ENCODE measurements around the gene CRNKL1.

The CRNKL1 gene

DNA sequence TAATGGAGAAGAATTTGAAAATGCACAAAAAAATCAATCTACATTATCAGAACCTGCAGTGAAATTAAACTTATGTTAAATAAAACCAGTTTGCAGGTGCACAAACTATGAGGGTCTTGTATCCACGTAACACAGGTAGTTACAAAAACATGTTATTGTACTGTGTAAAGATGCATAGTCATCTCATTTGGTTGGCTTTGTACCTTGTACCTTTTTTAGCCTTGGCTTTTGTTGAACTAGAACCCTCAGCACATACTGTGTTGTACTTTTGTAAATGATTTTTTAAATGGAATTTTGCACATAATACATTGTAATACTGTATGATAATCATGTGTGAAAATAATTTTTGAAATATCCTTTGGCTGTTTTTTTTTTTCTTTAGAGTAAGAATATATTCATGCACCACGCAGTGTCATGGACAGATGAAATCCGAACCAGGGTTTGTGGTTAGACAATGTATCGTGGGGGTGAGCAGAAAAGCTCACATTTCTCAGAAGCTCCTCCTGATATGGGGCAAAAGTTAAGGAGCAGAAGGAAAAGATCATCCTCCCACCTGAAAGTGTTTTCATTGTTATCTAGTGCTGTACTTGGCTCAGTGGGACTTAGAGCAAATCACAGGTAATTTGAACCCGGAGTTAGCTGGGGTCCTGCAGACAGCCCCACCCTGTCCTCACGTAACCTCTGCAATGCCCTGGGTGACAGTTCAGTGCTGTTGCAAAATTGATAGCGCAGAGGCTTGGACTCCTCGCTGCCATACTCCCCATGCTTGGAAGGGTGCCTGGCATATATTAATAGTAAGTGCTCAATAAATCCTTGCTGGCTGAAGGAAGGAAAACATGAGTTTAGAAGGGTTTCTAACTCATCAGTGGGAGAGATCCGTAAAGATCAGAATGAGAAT, 49.9 kb downstream of the CRNKL1 start:
- H3K4me3 ChIP-seq (ENCODE audit: low read depth, low read length), result no peak overlapping the region
- TF ChIP-seq, protein P1, sequence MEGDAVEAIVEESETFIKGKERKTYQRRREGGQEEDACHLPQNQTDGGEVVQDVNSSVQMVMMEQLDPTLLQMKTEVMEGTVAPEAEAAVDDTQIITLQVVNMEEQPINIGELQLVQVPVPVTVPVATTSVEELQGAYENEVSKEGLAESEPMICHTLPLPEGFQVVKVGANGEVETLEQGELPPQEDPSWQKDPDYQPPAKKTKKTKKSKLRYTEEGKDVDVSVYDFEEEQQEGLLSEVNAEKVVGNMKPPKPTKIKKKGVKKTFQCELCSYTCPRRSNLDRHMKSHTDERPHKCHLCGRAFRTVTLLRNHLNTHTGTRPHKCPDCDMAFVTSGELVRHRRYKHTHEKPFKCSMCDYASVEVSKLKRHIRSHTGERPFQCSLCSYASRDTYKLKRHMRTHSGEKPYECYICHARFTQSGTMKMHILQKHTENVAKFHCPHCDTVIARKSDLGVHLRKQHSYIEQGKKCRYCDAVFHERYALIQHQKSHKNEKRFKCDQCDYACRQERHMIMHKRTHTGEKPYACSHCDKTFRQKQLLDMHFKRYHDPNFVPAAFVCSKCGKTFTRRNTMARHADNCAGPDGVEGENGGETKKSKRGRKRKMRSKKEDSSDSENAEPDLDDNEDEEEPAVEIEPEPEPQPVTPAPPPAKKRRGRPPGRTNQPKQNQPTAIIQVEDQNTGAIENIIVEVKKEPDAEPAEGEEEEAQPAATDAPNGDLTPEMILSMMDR (IDR thresholded peaks at IDR 0.05; ENCODE audit: borderline replicate concordance, insufficient read depth, low read depth, low read length), result no peak

DNA sequence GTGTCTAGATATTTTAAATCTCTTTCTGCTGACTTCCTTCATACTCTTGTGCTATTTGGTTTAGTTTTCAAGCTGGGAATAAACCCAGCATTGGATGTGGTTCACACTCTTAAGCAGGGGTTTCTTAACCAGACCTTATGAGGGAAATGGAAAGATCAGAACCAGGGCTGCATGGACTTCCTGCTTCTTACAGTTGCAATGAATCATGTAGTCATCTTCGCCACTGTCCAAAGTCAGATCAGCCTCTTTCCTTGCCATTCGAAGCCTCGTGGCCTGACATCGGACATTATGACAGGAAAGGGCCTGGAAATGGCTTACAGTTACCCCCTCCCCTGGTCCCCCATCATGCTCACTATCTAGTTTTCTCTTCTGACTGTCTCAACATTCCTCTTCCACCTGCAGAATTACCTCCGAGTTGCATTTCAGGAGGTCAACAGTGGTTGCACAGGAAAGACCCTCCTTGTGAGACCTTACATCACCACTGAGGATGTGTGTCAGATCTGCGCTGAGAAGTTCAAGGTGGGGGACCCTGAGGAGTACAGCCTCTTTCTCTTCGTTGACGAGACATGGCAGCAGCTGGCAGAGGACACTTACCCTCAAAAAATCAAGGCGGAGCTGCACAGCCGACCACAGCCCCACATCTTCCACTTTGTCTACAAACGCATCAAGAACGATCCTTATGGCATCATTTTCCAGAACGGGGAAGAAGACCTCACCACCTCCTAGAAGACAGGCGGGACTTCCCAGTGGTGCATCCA, 51.9 kb downstream of the CRNKL1 start:
- TF ChIP-seq, protein P1 (IDR thresholded peaks at IDR 0.05; ENCODE audit: borderline replicate concordance, insufficient read depth, low read depth, low read length), result no peak

DNA sequence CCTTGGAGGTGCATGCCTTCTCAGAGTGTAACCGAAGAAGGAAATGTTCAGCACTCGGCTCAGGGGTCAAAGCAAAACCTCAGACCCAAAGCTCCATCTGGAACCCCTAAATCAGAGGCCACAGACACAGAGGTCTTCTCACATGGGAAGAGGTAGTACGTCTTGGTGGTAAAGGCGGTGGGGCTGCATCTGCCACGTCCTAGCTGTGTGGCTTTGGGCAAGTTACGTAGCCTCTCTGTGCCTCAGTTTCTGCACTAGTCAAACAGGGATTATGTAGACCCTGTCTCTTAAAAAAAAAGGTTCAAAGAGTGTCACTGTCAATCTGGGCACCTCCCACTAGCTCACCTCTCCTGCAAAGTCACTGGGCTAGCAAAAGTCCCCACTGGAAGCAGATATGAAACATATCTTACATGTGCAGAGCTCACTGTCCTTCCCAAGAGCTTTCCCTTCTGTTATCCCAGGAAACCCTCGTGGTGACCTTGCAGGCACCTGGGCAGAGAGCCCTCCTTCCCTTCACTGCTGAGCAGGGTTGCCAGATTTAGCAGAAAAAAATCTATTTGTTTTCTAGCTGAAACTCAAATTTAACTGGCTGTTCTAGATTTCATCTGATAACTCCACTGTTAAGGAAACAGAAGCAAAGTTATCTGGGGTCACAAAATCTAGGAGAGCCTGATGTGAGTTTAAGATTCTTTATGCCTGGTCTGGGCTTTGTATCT, 53.1 kb downstream of the CRNKL1 start:
- TF ChIP-seq, protein P1 (IDR thresholded peaks at IDR 0.05; ENCODE audit: borderline replicate concordance, insufficient read depth, low read depth, low read length), result no peak
- no peak overlapping the region for H3K4me3 ChIP-seq (ENCODE audit: low read depth, low read length)

More for the DNA sequence above, 51.9 kb downstream of the CRNKL1 start:
- no peak overlapping the region for H3K4me3 ChIP-seq (ENCODE audit: low read depth, low read length)

DNA sequence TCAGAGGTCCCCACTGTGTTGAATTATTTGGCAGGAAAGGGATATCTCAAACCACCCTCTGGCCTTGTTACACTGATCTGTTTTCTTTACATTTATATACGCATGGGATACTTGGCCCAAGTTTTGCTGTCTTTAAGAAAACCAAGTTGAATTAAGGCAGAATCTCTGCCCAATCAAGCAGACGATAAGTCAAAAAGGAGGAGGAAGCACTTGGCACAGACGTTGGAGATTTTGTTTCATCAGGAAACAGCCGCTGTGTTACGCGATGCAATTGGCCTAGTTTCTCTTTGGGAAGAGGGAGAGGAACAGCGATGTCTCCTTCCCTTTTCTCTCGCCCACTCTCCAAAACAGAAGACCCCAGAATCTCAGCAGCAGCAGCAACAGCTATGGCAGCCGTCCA, 55.3 kb downstream of the CRNKL1 start:
- TF ChIP-seq, protein P1 (IDR thresholded peaks at IDR 0.05; ENCODE audit: borderline replicate concordance, insufficient read depth, low read depth, low read length), result no peak
- H3K4me3 ChIP-seq (ENCODE audit: low read depth, low read length), result no peak overlapping the region

DNA sequence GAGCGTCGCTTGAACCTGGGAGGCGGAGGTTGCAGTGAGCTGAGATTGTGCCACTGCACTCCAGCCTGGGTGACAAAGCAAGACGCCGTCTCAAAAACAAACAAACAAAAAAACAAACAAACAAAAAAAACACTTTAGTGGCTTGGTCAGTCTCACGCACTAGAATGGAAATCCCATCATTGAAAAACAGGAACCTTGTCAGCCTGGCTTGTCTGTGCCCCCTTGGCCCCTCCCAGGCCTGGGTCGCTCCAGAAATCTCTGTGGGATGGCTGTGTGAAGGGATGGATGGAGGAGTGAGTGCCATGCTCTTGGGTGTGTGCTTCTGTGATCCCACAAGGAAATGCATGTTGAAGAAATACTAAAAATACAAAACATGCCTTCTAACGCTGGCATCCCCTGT, 56.0 kb downstream of the CRNKL1 start:
- TF ChIP-seq, protein P1 (IDR thresholded peaks at IDR 0.05; ENCODE audit: borderline replicate concordance, insufficient read depth, low read depth, low read length), result no peak
- H3K4me3 ChIP-seq (ENCODE audit: low read depth, low read length), result no peak overlapping the region

DNA sequence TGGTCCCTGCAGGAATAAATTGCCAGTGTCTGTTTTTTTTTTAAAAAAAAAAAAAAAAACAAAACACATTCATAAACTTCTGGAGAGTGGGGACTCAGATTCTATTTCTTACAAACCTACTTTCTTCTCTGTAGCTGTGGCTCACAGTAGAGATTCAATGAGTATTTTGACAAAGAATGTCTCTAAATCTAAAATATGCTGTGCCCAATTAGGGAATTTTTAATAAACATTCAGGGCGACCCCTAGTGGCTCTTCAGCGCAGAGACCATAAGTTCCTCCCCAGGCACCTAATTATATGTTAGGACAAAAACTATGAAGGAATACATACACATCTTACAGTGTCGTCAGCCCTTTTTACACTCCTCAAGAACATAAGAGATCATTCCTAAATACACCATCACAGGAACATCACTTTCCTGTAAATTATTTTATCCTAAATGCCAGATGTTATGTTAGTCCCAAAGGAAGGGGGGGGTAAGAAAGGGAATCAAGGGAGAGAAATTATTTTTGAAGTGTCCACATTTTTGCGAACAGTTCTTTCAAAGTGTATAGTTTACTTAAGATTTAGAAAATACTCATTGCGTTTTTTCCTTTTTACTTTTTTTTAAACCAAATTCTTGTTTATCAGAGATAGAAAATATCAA, 56.9 kb downstream of the CRNKL1 start:
- no peak overlapping the region for H3K4me3 ChIP-seq (ENCODE audit: low read depth, low read length)
- TF ChIP-seq, protein P1 (IDR thresholded peaks at IDR 0.05; ENCODE audit: borderline replicate concordance, insufficient read depth, low read depth, low read length), result peak; percentile 54; the same call in 1 of the 2 replicates

All from GM12875 (cell line).